Uterus (tissue), 2 donors: ENCODE measurements around the gene PTPMT1.

Experiments
- CTCF ChIP-seq, 4 experiments: fragments of 200-600 bp in 2 of 4; fragments of 450-650 bp in 2 of 4; sonication (generic) in 2 of 4; IDR thresholded peaks; one replicate each; pipeline ENCODE4 v1.5.1; 2016 to 2019; ENCODE audit warnings: antibody characterized with exemption in 4 of 4, mild to moderate bottlenecking in 2 of 4, moderate library complexity in 1 of 4
- POLR2A ChIP-seq, 2 donors: fragments of 450-650 bp; IDR thresholded peaks; one replicate each; pipeline ENCODE4 v1.6.1; 2016; ENCODE audit warnings: antibody characterized with exemption in 2 of 2, mild to moderate bottlenecking in 1 of 2, moderate library complexity in 1 of 2

GRCh38 chr11:47592251-47592650 lies 26.9 kb downstream of the PTPMT1 start:
- TF ChIP-seq POLR2A (IDR thresholded peaks at IDR 0.05) (no peak), CTCF (IDR thresholded peaks at IDR 0.05) (no peak)
